GM12874 (cell line): ENCODE results near the gene RDH13.
A peak's percentile ranks its signal among the peaks of the same experiment; 100 is the strongest.

Source experiments
- CTCF ChIP-seq: IDR thresholded peaks from 2 replicates; pipeline ENCODE4 v1.5.1; 2011; ENCODE audit warnings: low read depth, mild to moderate bottlenecking, control low read depth, low read length, moderate library complexity; ENCODE audit not compliant: insufficient read depth

Gene RDH13

GRCh38 chr19:55088543-55089341 is 25.8 kb upstream of the RDH13 start:
- peak; percentile 66 for TF ChIP-seq CTCF

GRCh38 chr19:55088021-55088451 is 25.1 kb upstream of the RDH13 start:
- TF ChIP-seq CTCF = no peak

- no peak for TF ChIP-seq CTCF
Measured at GRCh38 chr19:55087542-55087901, 24.6 kb upstream of the RDH13 start.

GRCh38 chr19:55086730-55087541 is 24.0 kb upstream of the RDH13 start:
- no peak for TF ChIP-seq CTCF

- no peak for TF ChIP-seq CTCF
Measured at GRCh38 chr19:55085923-55086715, 23.2 kb upstream of the RDH13 start.

GRCh38 chr19:55084416-55084815 is 21.5 kb upstream of the RDH13 start:
- TF ChIP-seq CTCF = no peak
